DMS153 treated with DMSO at 0.1 percent for 48 hours (cell line): ENCODE measurements around the gene ENPP7.

Experiments used
- DNase-seq: peaks from one replicate; lab custom pipeline; 2025; ENCODE audit not compliant: unreplicated experiment; lab: John Stamatoyannopoulos, UW

ENPP7 gene

DNA sequence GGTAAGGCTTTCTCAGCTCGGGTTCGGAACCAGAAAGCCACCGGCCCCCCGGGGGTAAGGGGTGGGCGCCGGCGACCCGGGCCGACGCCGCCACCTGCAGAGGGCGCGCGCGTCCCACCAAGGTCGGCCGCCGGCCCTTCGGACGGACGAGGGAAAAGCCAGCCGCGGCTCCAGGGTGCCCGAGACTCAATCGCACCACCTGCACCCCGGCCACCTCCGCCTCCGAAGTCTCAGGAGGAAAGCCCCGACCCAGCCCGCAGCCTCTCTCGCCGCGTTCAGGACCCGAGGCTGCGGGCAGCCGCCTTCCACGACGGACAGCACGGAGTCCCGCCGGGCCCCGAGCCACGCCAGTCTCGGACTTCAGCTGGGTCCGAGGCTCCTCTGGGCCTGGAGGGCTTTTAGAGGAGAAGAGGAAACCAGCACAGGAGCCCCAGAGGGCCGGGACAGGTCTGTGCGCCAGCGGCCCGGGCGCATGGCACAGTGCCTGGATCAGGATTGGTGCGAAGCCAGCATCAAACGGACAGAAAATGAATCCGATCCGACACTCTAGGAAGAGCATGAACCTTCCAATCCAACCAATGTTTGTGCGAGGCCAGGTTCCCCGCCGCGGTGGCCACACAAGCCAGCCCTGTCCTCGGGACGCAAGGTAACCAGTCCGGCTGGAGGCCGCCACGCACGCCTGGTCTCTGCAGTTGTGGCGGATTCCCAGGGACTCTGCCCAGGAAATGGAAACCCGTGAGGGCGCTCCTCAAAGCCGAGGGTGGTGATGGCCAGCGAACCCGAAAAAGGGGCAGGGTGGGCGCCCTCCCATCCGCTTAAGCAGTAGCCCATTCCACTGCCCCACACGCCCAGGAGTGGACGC lies 59.4 kb downstream of the ENPP7 start:
- no peak for DNase-seq

- DNase-seq = no peak
Measured at GRCh38 chr17:79790805-79791734, 60.3 kb downstream of the ENPP7 start.

DNA sequence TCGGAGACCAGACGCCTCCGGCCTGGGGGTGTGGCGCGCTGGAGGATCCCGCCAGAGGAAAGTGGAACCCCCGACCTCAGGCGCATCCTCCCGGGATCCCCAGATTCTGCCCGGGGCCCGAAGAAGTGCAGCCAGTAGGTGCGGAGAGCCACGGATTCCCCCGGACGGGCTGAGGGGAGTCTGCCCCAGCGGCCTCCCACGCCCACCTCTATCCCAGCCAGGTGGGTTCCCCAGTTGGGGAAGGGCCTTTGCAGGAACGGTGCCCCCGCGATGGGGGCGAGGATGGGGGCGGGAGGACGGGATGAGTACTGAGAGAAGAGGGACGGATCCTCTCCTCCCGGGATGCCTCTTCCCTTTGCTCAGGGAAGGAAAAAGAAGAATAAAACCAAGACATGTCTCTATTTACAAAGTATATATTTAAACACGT lies 61.0 kb downstream of the ENPP7 start:
- no peak for DNase-seq
